Hypothalamus (tissue), 51 donors: ENCODE results near the gene GPER1.

ENCODE experiments used
- DNase-seq, 51 donors: peaks; one replicate each; lab custom pipeline; 2025; lab: John Stamatoyannopoulos, UW

Gene GPER1

GRCh38 chr7:1100386-1100785 is 12.5 kb downstream of the GPER1 start:
- no peak for DNase-seq

GRCh38 chr7:1100834-1101562 is 13.1 kb downstream of the GPER1 start:
- DNase-seq: peak in 1 of 51 donors; percentile 34

GRCh38 chr7:1101563-1102431 is 13.9 kb downstream of the GPER1 start:
- DNase-seq: peak in 6 of 51 donors; percentile 10 to 28 (median 21)

- no peak for DNase-seq
These were observed 15.3 kb downstream of the GPER1 start for GRCh38 chr7:1103009-1103788.

- no peak for DNase-seq
These were observed 16.0 kb downstream of the GPER1 start for GRCh38 chr7:1103789-1104515.

- DNase-seq: no peak
These were observed 16.7 kb downstream of the GPER1 start for GRCh38 chr7:1104516-1105179.

- DNase-seq: no peak
These were observed 17.3 kb downstream of the GPER1 start for GRCh38 chr7:1105189-1105588.

GRCh38 chr7:1106063-1106792 is 18.3 kb downstream of the GPER1 start:
- no peak for DNase-seq

- no peak for DNase-seq
These were observed 19.0 kb downstream of the GPER1 start for GRCh38 chr7:1106793-1107421.

- DNase-seq: no peak
These were observed 20.5 kb downstream of the GPER1 start for GRCh38 chr7:1108264-1108920.

- no peak for DNase-seq
These were observed 21.8 kb downstream of the GPER1 start for GRCh38 chr7:1109581-1110310.

- no peak for DNase-seq
These were observed 22.4 kb downstream of the GPER1 start for GRCh38 chr7:1110358-1110757.

- DNase-seq: no peak
These were observed 23.2 kb downstream of the GPER1 start for GRCh38 chr7:1111156-1111555.

- DNase-seq: no peak
These were observed 24.2 kb downstream of the GPER1 start for GRCh38 chr7:1112109-1112508.

GRCh38 chr7:1112625-1113547 is 25.0 kb downstream of the GPER1 start:
- DNase-seq: no peak

- DNase-seq: no peak
These were observed 25.6 kb downstream of the GPER1 start for GRCh38 chr7:1113548-1113885.
